ENCODE measurements around the gene ATG5.

DNA sequence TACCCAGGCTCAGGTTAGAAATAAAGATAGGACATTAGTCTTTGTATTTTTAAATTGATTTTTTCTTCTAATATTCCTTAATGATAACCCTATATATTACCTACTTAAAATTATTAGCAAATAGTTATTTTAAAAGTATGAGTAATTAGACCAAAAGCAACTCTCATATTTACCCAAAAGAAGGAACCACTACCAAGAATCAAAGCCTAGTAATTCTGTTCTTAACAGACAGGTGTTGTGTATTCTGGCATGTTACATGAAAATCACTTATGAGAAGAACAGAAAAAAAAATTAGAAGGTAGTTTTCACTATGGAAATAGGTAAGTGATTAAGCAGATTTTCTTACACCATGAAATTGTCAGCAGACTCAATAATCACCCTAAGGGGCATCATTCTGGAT, 105.1 kb downstream of the ATG5 start:
- TF ChIP-seq, protein P1, sequence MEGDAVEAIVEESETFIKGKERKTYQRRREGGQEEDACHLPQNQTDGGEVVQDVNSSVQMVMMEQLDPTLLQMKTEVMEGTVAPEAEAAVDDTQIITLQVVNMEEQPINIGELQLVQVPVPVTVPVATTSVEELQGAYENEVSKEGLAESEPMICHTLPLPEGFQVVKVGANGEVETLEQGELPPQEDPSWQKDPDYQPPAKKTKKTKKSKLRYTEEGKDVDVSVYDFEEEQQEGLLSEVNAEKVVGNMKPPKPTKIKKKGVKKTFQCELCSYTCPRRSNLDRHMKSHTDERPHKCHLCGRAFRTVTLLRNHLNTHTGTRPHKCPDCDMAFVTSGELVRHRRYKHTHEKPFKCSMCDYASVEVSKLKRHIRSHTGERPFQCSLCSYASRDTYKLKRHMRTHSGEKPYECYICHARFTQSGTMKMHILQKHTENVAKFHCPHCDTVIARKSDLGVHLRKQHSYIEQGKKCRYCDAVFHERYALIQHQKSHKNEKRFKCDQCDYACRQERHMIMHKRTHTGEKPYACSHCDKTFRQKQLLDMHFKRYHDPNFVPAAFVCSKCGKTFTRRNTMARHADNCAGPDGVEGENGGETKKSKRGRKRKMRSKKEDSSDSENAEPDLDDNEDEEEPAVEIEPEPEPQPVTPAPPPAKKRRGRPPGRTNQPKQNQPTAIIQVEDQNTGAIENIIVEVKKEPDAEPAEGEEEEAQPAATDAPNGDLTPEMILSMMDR (IDR thresholded peaks at IDR 0.05), result no peak
- TF ChIP-seq POLR2A (IDR thresholded peaks at IDR 0.05), result no peak

Data from esophagus squamous epithelium (tissue), 4 donors.